BJ (cell line): ENCODE results near the gene FAU. TPM values are rescaled to one million over a fixed set of nuclear protein-coding genes. Genes with fewer than 3 reads are reported as not detected.
"Not testable (repeated sequence)": the region's sequence is repeated elsewhere in the genome, so short reads cannot be mapped to it uniquely, and the experiment has no call there.

Experiments
- CTCF ChIA-PET: fragments of 350-600 bp; formaldehyde crosslinking; extraction: SDS; loops from one replicate; lab custom pipeline; 2021; ENCODE audit warnings: antibody characterized with exemption, inconsistent platforms; lab: Yijun Ruan, JAX
- POLR2A ChIA-PET: fragments of 300-600 bp; sonication (Branson Sonifier 250); formaldehyde crosslinking; extraction: SDS; loops from one replicate; lab custom pipeline; 2021; ENCODE audit warnings: antibody characterized with exemption; lab: Charles Lee
- DNase-seq: peaks from one replicate; pipeline ENCODE4 v3.0.0-alpha.2; 2011; ENCODE audit warnings: low read depth
- H3K27me3 ChIP-seq: 2 replicates; pipeline ENCODE4 v1.6.0; 2011; ENCODE audit warnings: low read length; ENCODE audit not compliant: control insufficient read depth, insufficient read depth
- H3K36me3 ChIP-seq: 2 replicates; pipeline ENCODE4 v1.5.1; 2011; ENCODE audit warnings: low read length; ENCODE audit not compliant: control insufficient read depth, insufficient read depth
- H3K4me3 ChIP-seq: 2 replicates; pipeline ENCODE4 v1.5.1; 2011; ENCODE audit warnings: low read depth, mild to moderate bottlenecking, control low read depth, low read length
- CTCF ChIP-seq: IDR thresholded peaks from 2 replicates; pipeline ENCODE4 v1.5.1; 2011; ENCODE audit warnings: low read depth, mild to moderate bottlenecking, control low read depth, inconsistent platforms, low read length, moderate library complexity; ENCODE audit not compliant: insufficient read depth
- polyA plus RNA-seq: library from polyadenylated mRNA; depleted of rRNA; stranded (reverse); fragments of >200 nt; gene quantifications from 2 replicates; pipeline ENCODE4 v1.2.3, GENCODE V29; 2011

The FAU gene
- polyA plus RNA-seq, 1 experiment, result 474 TPM

- ChIA-PET CTCF (interaction anchor here (1.5 to 4.7 kb wide), 5 partner anchors 8 to 107 kb away, joined by 3 to 25 read pairs (median 5); partner anchors contain the start of genes ARL2, SYVN1 and TM7SF2), POLR2A (no interaction called here)
- no peak for TF ChIP-seq CTCF
- no peaks in the 10 kb centered on the region for H3K27me3 ChIP-seq
- no peak for DNase-seq
- H3K36me3 ChIP-seq, result peaks cover 9% of the 10 kb centered on the region
- peak overlapping the region; percentile 55 for H3K4me3 ChIP-seq
Observed at GRCh38 chr11:65120831-65121230, 1.1 kb downstream of the FAU start.

- H3K36me3 ChIP-seq, result peaks cover 6% of the 10 kb centered on the region
- CTCF ChIA-PET, result interaction anchor here (0.9 to 4.7 kb wide), 5 partner anchors 10 to 333 kb away, joined by 3 to 25 read pairs (median 5); partner anchors contain the start of gene SYVN1
- H3K27me3 ChIP-seq, result no peaks in the 10 kb centered on the region
- no peak for TF ChIP-seq CTCF
- no peak overlapping the region for H3K4me3 ChIP-seq
- POLR2A ChIA-PET, result no interaction called here
- no peak for DNase-seq
Observed at GRCh38 chr11:65119670-65119995, 2.3 kb downstream of the FAU start.

- H3K36me3 ChIP-seq, POLR2A ChIA-PET, H3K27me3 ChIP-seq, H3K4me3 ChIP-seq, DNase-seq: not testable (repeated sequence)
- CTCF ChIA-PET, result interaction anchor here (0.8 to 4.7 kb wide), 15 partner anchors 10 to 333 kb away, joined by 3 to 31 read pairs (median 5); partner anchors contain the start of genes ARL2, CAPN1, CDC42BPG and SNX15
Observed at GRCh38 chr11:65118891-65119669, 2.9 kb downstream of the FAU start.

GRCh38 chr11:65118097-65118837 lies 3.7 kb downstream of the FAU start:
- H3K36me3 ChIP-seq, result peaks cover 6% of the 10 kb centered on the region
- H3K27me3 ChIP-seq, result no peaks in the 10 kb centered on the region
- DNase-seq, result no peak
- ChIA-PET CTCF (interaction anchor here (0.8 to 4.7 kb wide), 24 partner anchors 9 to 276 kb away, joined by 3 to 31 read pairs (median 4); partner anchors contain the start of genes ARL2, CAPN1, CDC42BPG and GPHA2), POLR2A (no interaction called here)
- no peak overlapping the region for H3K4me3 ChIP-seq
- no peak for TF ChIP-seq CTCF

GRCh38 chr11:65117206-65118096 lies 4.5 kb downstream of the FAU start, which contains the start of gene ZNHIT2:
Gene ZNHIT2 (minus strand): TSS chr11:65117701. CDS start chr11:65117653, 48 bp downstream.
- POLR2A ChIA-PET, result no interaction called here
- CTCF ChIA-PET, result interaction anchor here (0.7 to 4.7 kb wide), 38 partner anchors 8 to 342 kb away, joined by 3 to 31 read pairs (median 4); partner anchors contain the start of genes ARL2, BATF2, CAPN1 and CDC42BPG

More at GRCh38 chr11:65117206-65118096, 4.5 kb downstream of the FAU start, which contains the start of gene ZNHIT2:
- peak; percentile 94 for DNase-seq
- H3K4me3 ChIP-seq, result peak within 1 kb of the TSS; percentile 79
- peaks cover 6% of the 10 kb centered on the region for H3K36me3 ChIP-seq
- peak; percentile 90 for TF ChIP-seq CTCF
- no peaks in the 10 kb centered on the region for H3K27me3 ChIP-seq
